Measurements from ENCODE around the gene PTPRG. TPM values are rescaled to one million over a fixed set of nuclear protein-coding genes. Genes with fewer than 3 reads are reported as not detected.

PTPRG gene
- total and polyA plus RNA-seq, 2 of the 13 experiments (the other 11 are each of a cell fraction or from before 2014, with no cell fraction given): 8.0 to 25.3 TPM

GRCh38 chr3:62022312-62022711 is 460.9 kb downstream of the PTPRG start:
- Histone ChIP-seq H3K4me2 (ENCODE audit: low read depth, low read length) (no peak overlapping the region), H2AFZ (ENCODE audit: low read length) (no peak overlapping the region), H3K27me3 (ENCODE audit: control insufficient read depth in 1 of 2, insufficient read depth in 2 of 2, low read length in 2 of 2) (no peaks in the 10 kb centered on the region), H3K4me3 (replicated peaks in 1 of 3; ENCODE audit: insufficient read depth in 1 of 3, low read depth in 2 of 3, low read length in 3 of 3) (no peak overlapping the region), H3K79me2 (ENCODE audit: insufficient read depth, low read length) (no peaks in the 10 kb centered on the region), H3K9ac (ENCODE audit: insufficient read depth, low read depth, low read length) (no peak overlapping the region), H3K27ac (ENCODE audit: extremely low read length, insufficient read depth, low read length) (no peak overlapping the region), H3K4me1 (ENCODE audit: insufficient read depth, low read length) (no peaks in the 10 kb centered on the region), H4K20me1 (ENCODE audit: insufficient read depth, low read length) (no peaks in the 10 kb centered on the region), H3K36me3 (replicated peaks in 1 of 2; ENCODE audit: control insufficient read depth in 1 of 2, insufficient read depth in 2 of 2, low read length in 2 of 2) (0 out of 5 replicates have a peak, but pooled peaks cover 0 to 5% of the 10 kb centered on the region in 2 experiments), H3K9me3 (ENCODE audit: low read length) (no peaks in the 10 kb centered on the region)
- CTCF ChIA-PET (ENCODE audit: low intra/inter-chr PET ratio, low total read pairs): no interaction called here
- WGBS (ENCODE audit: low lambda C conversion rate): 89% methylated on average over 4 of the region's 4 CpGs
- POLR2A ChIA-PET: no interaction called here
- intact Hi-C loops (cut with micrococcal nuclease; ENCODE audit: unreplicated experiment) (no loop called here), in situ Hi-C loops (cut with HindIII; ENCODE audit: extremely low pct_ligation_motif_present, low pct_unique_long_range_greater_than_20kb) (no loop called here)
- no TSS peak for BruUV-seq (replicated peaks)
- FAIRE-seq (no peak), ATAC-seq (no peak), DNase-seq (ENCODE audit: low spot score) (no peak)
- TF ChIP-seq, protein P1, sequence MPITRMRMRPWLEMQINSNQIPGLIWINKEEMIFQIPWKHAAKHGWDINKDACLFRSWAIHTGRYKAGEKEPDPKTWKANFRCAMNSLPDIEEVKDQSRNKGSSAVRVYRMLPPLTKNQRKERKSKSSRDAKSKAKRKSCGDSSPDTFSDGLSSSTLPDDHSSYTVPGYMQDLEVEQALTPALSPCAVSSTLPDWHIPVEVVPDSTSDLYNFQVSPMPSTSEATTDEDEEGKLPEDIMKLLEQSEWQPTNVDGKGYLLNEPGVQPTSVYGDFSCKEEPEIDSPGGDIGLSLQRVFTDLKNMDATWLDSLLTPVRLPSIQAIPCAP (CRISPR knock-in tag; IDR thresholded peaks at IDR 0.05; ENCODE audit: low read depth): no peak
- no peak for TF ChIP-seq RELA (CRISPR knock-in tag; IDR thresholded peaks at IDR 0.05)

- no peak for DNase-seq (ENCODE audit: low spot score)
- Histone ChIP-seq H3K4me3 (replicated peaks in 1 of 3; ENCODE audit: insufficient read depth in 1 of 3, low read depth in 2 of 3, low read length in 3 of 3) (no peak overlapping the region), H3K9me3 (ENCODE audit: low read length) (no peaks in the 10 kb centered on the region), H3K27ac (ENCODE audit: extremely low read length, insufficient read depth, low read length) (no peak overlapping the region), H3K79me2 (ENCODE audit: insufficient read depth, low read length) (no peaks in the 10 kb centered on the region), H4K20me1 (ENCODE audit: insufficient read depth, low read length) (no peaks in the 10 kb centered on the region), H3K4me2 (ENCODE audit: low read depth, low read length) (no peak overlapping the region), H3K4me1 (ENCODE audit: insufficient read depth, low read length) (no peaks in the 10 kb centered on the region), H2AFZ (ENCODE audit: low read length) (no peak overlapping the region), H3K27me3 (ENCODE audit: control insufficient read depth in 1 of 2, insufficient read depth in 2 of 2, low read length in 2 of 2) (no peaks in the 10 kb centered on the region), H3K36me3 (replicated peaks in 1 of 2; ENCODE audit: control insufficient read depth in 1 of 2, insufficient read depth in 2 of 2, low read length in 2 of 2) (no peaks in the 10 kb centered on the region), H3K9ac (ENCODE audit: insufficient read depth, low read depth, low read length) (no peak overlapping the region)
- TF ChIP-seq ELF4 (CRISPR knock-in tag; IDR thresholded peaks at IDR 0.05; ENCODE audit: borderline replicate concordance): no peak
- TF ChIP-seq ZNF572 (CRISPR knock-in tag; IDR thresholded peaks at IDR 0.05): no peak
- no peak for TF ChIP-seq ZNF326 (CRISPR knock-in tag; IDR thresholded peaks at IDR 0.05; ENCODE audit: borderline replicate concordance)
- TF ChIP-seq, protein P2, sequence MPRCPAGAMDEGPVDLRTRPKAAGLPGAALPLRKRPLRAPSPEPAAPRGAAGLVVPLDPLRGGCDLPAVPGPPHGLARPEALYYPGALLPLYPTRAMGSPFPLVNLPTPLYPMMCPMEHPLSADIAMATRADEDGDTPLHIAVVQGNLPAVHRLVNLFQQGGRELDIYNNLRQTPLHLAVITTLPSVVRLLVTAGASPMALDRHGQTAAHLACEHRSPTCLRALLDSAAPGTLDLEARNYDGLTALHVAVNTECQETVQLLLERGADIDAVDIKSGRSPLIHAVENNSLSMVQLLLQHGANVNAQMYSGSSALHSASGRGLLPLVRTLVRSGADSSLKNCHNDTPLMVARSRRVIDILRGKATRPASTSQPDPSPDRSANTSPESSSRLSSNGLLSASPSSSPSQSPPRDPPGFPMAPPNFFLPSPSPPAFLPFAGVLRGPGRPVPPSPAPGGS (CRISPR knock-in tag; IDR thresholded peaks at IDR 0.05): no peak
- TF ChIP-seq MTF2 (CRISPR knock-in tag; IDR thresholded peaks at IDR 0.05; ENCODE audit: borderline replicate concordance): no peak
- TF ChIP-seq ZFX (CRISPR knock-in tag; IDR thresholded peaks at IDR 0.05; ENCODE audit: low read depth): no peak
- TF ChIP-seq NRL (CRISPR knock-in tag; IDR thresholded peaks at IDR 0.05; ENCODE audit: borderline replicate concordance): no peak
- no peak for TF ChIP-seq JUN (CRISPR knock-in tag; IDR thresholded peaks at IDR 0.05)
- no peak for TF ChIP-seq ZNF337 (CRISPR knock-in tag; IDR thresholded peaks at IDR 0.05; ENCODE audit: borderline replicate concordance, low read depth)
- ChIA-PET CTCF (ENCODE audit: low intra/inter-chr PET ratio, low total read pairs) (no interaction called here), POLR2A (no interaction called here)
- BruUV-seq (replicated peaks): no TSS peak
- 92% methylated on average over 3 of the region's 3 CpGs for WGBS (ENCODE audit: low lambda C conversion rate)
- intact Hi-C loops (cut with micrococcal nuclease; ENCODE audit: unreplicated experiment) (no loop called here), in situ Hi-C loops (cut with HindIII; ENCODE audit: extremely low pct_ligation_motif_present, low pct_unique_long_range_greater_than_20kb) (no loop called here)
- no peak for FAIRE-seq
- no peak for ATAC-seq
These were observed 463.5 kb downstream of the PTPRG start for GRCh38 chr3:62024882-62025281.

Data from HepG2 (cell line).